Measurements from ENCODE around the gene SLC25A47.
A peak's percentile ranks its signal among the peaks of the same experiment; 100 is the strongest.

SLC25A47 gene

DNA sequence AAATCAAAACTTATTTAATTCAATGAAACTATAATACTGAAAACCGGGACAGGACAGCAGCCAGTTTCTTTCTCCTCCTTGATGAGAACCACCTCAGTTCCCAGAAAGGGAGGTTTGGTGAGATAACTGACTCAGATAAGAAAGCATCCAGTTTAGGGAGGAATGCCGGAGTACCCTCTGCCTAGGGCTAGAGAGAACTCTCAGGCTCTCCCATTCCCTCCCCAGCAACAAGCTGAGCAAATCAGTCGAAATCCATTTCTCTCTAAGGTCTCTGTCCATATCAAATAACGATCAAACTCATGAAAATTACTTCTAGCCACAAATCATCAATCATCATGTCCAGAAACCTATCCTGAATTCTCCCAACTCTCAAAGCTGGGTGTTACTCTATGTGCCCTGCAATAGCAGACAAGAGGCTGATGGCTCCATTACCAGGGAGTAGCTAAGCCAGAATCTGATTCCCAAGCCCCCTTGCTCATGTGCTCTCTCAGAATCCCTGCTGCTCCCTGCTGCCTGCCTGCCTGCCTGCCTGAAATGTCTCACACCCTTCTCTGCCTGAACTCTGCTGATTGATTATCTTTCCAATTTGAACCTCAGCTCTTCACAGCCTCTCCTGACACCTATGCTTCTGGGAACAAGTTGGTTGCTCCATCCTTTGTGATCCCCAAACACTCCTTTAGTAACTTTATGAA is 49.4 kb downstream of the SLC25A47 start:
- TF ChIP-seq, protein P1, sequence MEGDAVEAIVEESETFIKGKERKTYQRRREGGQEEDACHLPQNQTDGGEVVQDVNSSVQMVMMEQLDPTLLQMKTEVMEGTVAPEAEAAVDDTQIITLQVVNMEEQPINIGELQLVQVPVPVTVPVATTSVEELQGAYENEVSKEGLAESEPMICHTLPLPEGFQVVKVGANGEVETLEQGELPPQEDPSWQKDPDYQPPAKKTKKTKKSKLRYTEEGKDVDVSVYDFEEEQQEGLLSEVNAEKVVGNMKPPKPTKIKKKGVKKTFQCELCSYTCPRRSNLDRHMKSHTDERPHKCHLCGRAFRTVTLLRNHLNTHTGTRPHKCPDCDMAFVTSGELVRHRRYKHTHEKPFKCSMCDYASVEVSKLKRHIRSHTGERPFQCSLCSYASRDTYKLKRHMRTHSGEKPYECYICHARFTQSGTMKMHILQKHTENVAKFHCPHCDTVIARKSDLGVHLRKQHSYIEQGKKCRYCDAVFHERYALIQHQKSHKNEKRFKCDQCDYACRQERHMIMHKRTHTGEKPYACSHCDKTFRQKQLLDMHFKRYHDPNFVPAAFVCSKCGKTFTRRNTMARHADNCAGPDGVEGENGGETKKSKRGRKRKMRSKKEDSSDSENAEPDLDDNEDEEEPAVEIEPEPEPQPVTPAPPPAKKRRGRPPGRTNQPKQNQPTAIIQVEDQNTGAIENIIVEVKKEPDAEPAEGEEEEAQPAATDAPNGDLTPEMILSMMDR (IDR thresholded peaks at IDR 0.05; ENCODE audit: unreplicated experiment in 3 of 3) = no peak
- Mint-ChIP-seq H3K4me3 (no peak overlapping the region), H3K27me3 (ENCODE audit: low read depth) (no peaks in the 10 kb centered on the region), H3K27ac (peak overlapping the region in 1 of 3 experiments; percentile 4), H3K4me1 (peaks cover 29% of the 10 kb centered on the region), H3K36me3 (ENCODE audit: low read depth) (peaks cover 9% of the 10 kb centered on the region), H3K9me3 (no peaks in the 10 kb centered on the region)

DNA sequence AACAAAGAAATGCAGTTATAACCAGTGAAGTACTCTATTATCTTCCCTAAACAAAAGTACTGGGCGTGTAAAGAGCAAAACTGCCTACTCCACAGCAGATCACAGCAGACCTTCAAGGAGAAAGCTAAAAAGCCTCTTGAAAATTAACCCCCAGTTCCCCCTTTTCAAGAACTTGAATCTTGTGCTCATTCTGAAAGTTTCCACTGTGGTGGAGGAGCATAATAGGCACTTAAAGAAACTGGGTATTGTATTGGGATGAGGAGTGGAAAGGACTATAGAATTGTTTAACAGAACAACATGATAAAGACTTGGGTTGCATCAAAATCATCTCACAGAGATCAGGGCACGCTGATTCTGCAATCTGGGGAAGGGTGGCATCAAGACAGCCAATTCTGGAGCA is 51.1 kb downstream of the SLC25A47 start:
- H3K4me3 Mint-ChIP-seq = peak overlapping the region; percentile 94 to 96 (median 94)
- TF ChIP-seq, protein P1 (IDR thresholded peaks at IDR 0.05; ENCODE audit: unreplicated experiment in 3 of 3) = no peak
- H3K4me1 Mint-ChIP-seq = peaks cover 34% of the 10 kb centered on the region
- no peaks in the 10 kb centered on the region for H3K27me3 Mint-ChIP-seq (ENCODE audit: low read depth)
- no peaks in the 10 kb centered on the region for H3K9me3 Mint-ChIP-seq
- H3K36me3 Mint-ChIP-seq (ENCODE audit: low read depth) = no peaks in the 10 kb centered on the region
- peak overlapping the region in 2 of 3 experiments; percentile 29 to 97 for H3K27ac Mint-ChIP-seq

- TF ChIP-seq, protein P1 (IDR thresholded peaks at IDR 0.05; ENCODE audit: unreplicated experiment in 3 of 3) = no peak
- Mint-ChIP-seq H3K36me3 (ENCODE audit: low read depth) (no peaks in the 10 kb centered on the region), H3K27me3 (ENCODE audit: low read depth) (no peaks in the 10 kb centered on the region), H3K27ac (peak overlapping the region; percentile 96 to 97 (median 96)), H3K4me1 (peaks cover 34% of the 10 kb centered on the region), H3K9me3 (no peaks in the 10 kb centered on the region), H3K4me3 (peak overlapping the region; percentile 94 to 96 (median 94))
Observed at GRCh38 chr14:100374876-100375265, 51.7 kb downstream of the SLC25A47 start.

- peak overlapping the region; percentile 96 to 97 (median 96) for H3K27ac Mint-ChIP-seq
- no peaks in the 10 kb centered on the region for H3K36me3 Mint-ChIP-seq (ENCODE audit: low read depth)
- no peaks in the 10 kb centered on the region for H3K9me3 Mint-ChIP-seq
- H3K27me3 Mint-ChIP-seq (ENCODE audit: low read depth) = no peaks in the 10 kb centered on the region
- H3K4me1 Mint-ChIP-seq = peaks cover 34% of the 10 kb centered on the region
- H3K4me3 Mint-ChIP-seq = peak overlapping the region; percentile 94 to 96 (median 94)
- TF ChIP-seq, protein P1 (IDR thresholded peaks at IDR 0.05; ENCODE audit: unreplicated experiment in 3 of 3) = no peak
Observed at GRCh38 chr14:100375266-100375962, 52.3 kb downstream of the SLC25A47 start.

GRCh38 chr14:100375963-100376735 is 53.0 kb downstream of the SLC25A47 start, which contains the start of gene WDR25:
Gene WDR25, plus strand, starts transcription at chr14:100376485.
- peak within 1 kb of the TSS; percentile 94 to 96 (median 94) for H3K4me3 Mint-ChIP-seq
- H3K36me3 Mint-ChIP-seq (ENCODE audit: low read depth) = no peaks in the 10 kb centered on the region
- no peaks in the 10 kb centered on the region for H3K9me3 Mint-ChIP-seq
- peaks cover 34% of the 10 kb centered on the region for H3K4me1 Mint-ChIP-seq
- TF ChIP-seq, protein P1 (IDR thresholded peaks at IDR 0.05; ENCODE audit: unreplicated experiment in 3 of 3) = no peak
- H3K27ac Mint-ChIP-seq = peak within 1 kb of the TSS; percentile 96 to 97 (median 96)
- no peaks in the 10 kb centered on the region for H3K27me3 Mint-ChIP-seq (ENCODE audit: low read depth)
